Peyer's patch (tissue), 4 donors: ENCODE results near the gene SEMA5A.

Experiments used
- CTCF ChIP-seq, 6 experiments: fragments of 450-650 bp in 4 of 6; fragments of 200-600 bp in 2 of 6; sonication (generic) in 1 of 6; IDR thresholded peaks; one replicate each; pipeline ENCODE4 v1.5.1; 2017 to 2019; ENCODE audit warnings: antibody characterized with exemption in 6 of 6, mild to moderate bottlenecking in 3 of 6, moderate library complexity in 1 of 6
- POLR2A ChIP-seq, 2 donors: fragments of 450-650 bp; IDR thresholded peaks; one replicate each; pipeline ENCODE4 v1.5.1; 2017; ENCODE audit warnings: antibody characterized with exemption in 2 of 2, mild to moderate bottlenecking in 2 of 2, moderate library complexity in 2 of 2

- TF ChIP-seq CTCF (IDR thresholded peaks at IDR 0.05) (no peak), POLR2A (IDR thresholded peaks at IDR 0.05) (no peak)
Measured at GRCh38 chr5:9431496-9432258, 114.2 kb downstream of the SEMA5A start.
